Vagina (tissue), 2 donors: ENCODE measurements around the gene TP53TG5. TPM values are rescaled to one million over a fixed set of nuclear protein-coding genes. Genes with fewer than 3 reads are reported as not detected.

Experiments used
- DNase-seq, 2 donors: peaks; one replicate each; pipeline ENCODE4 v3.0.0-alpha.2; 2017; ENCODE audit errors: extremely low spot score in 2 of 2
- H3K27ac ChIP-seq: fragments of 200-600 bp; sonication (generic); one replicate; pipeline ENCODE4 v1.5.1; 2019
- H3K27me3 ChIP-seq: fragments of 200-600 bp; sonication (generic); one replicate; pipeline ENCODE4 v1.5.1; 2019
- H3K36me3 ChIP-seq, 2 donors: fragments of 200-600 bp; sonication (generic); one replicate each; pipeline ENCODE4 v1.5.1; 2017 to 2019
- H3K4me1 ChIP-seq: fragments of 200-600 bp; sonication (generic); one replicate; pipeline ENCODE4 v1.5.1; 2019
- H3K4me3 ChIP-seq, 2 donors: fragments of 200-600 bp; sonication (generic); 1 replicate in 1 of 2; 2 replicates in 1 of 2; pipeline ENCODE4 v1.5.1; 2016 to 2019
- H3K9me3 ChIP-seq: fragments of 200-600 bp; sonication (generic); one replicate; pipeline ENCODE4 v1.5.1; 2019
- CTCF ChIP-seq, 3 experiments: fragments of 450-650 bp in 2 of 3; fragments of 200-600 bp in 1 of 3; sonication (generic) in 1 of 3; IDR thresholded peaks; one replicate each; pipeline ENCODE4 v1.5.1; 2017 to 2019; ENCODE audit warnings: antibody characterized with exemption in 3 of 3, mild to moderate bottlenecking in 2 of 3, moderate library complexity in 2 of 3
- POLR2A ChIP-seq, 2 donors: fragments of 450-650 bp; IDR thresholded peaks; one replicate each; pipeline ENCODE4 v1.6.1; 2017; ENCODE audit warnings: antibody characterized with exemption in 2 of 2, mild to moderate bottlenecking in 2 of 2, moderate library complexity in 2 of 2
- POLR2AphosphoS5 ChIP-seq, 2 donors: sonication (generic); formaldehyde crosslinking; IDR thresholded peaks; one replicate each; pipeline ENCODE4 v1.9.0; 2017; ENCODE audit warnings: antibody characterized with exemption in 2 of 2, mild to moderate bottlenecking in 2 of 2, low read depth in 1 of 2; ENCODE audit not compliant: insufficient read depth in 1 of 2
- intact Hi-C: fragments of 100-400 bp; cut with DNase I; formaldehyde crosslinking; loops from one replicate; pipeline ENCODE4 v1.15.1; 2023
- total RNA-seq: library from RNA; depleted of rRNA; stranded (reverse); fragments of >200 nt; gene quantifications from one replicate; pipeline ENCODE4 v1.2.3, GENCODE V29; 2016

Gene TP53TG5
- total RNA-seq, 1 donor from 2014 or later: not detected

- TF ChIP-seq POLR2AphosphoS5 (IDR thresholded peaks at IDR 0.05; ENCODE audit: insufficient read depth in 1 of 2, low read depth in 1 of 2): no peak
- TF ChIP-seq CTCF (IDR thresholded peaks at IDR 0.05): no peak
- TF ChIP-seq POLR2A (IDR thresholded peaks at IDR 0.05): no peak
- DNase-seq: no peak
- intact Hi-C loops: no loop called here
- Histone ChIP-seq H3K4me3 (no peak overlapping the region), H3K27ac (peak overlapping the region; percentile 81), H3K36me3 (peaks cover 0 to 11% of the 10 kb centered on the region in 2 donors), H3K4me1 (peaks cover 68% of the 10 kb centered on the region), H3K27me3 (no peaks in the 10 kb centered on the region), H3K9me3 (no peaks in the 10 kb centered on the region)
Observed at GRCh38 chr20:45338121-45339030, 39.7 kb downstream of the TP53TG5 start.

GRCh38 chr20:45337367-45338120 lies 40.6 kb downstream of the TP53TG5 start:
- Histone ChIP-seq H3K36me3 (peaks cover 0 to 18% of the 10 kb centered on the region in 2 donors), H3K4me3 (no peak overlapping the region), H3K27me3 (no peaks in the 10 kb centered on the region), H3K4me1 (peaks cover 60% of the 10 kb centered on the region), H3K9me3 (no peaks in the 10 kb centered on the region), H3K27ac (peak overlapping the region; percentile 81)
- intact Hi-C loops: no loop called here
- no peak for TF ChIP-seq CTCF (IDR thresholded peaks at IDR 0.05)
- TF ChIP-seq POLR2AphosphoS5 (IDR thresholded peaks at IDR 0.05; ENCODE audit: insufficient read depth in 1 of 2, low read depth in 1 of 2): peak in 1 of 2 donors; percentile 63
- TF ChIP-seq POLR2A (IDR thresholded peaks at IDR 0.05): no peak
- DNase-seq: no peak

GRCh38 chr20:45336530-45337366 lies 41.4 kb downstream of the TP53TG5 start:
- no peaks in the 10 kb centered on the region for H3K27me3 ChIP-seq
- H3K4me3 ChIP-seq: no peak overlapping the region
- H3K4me1 ChIP-seq: peaks cover 52% of the 10 kb centered on the region
- peak overlapping the region; percentile 81 for H3K27ac ChIP-seq
- no peaks in the 10 kb centered on the region for H3K9me3 ChIP-seq
- DNase-seq: no peak
- intact Hi-C loops: no loop called here
- TF ChIP-seq CTCF (IDR thresholded peaks at IDR 0.05): no peak
- TF ChIP-seq POLR2AphosphoS5 (IDR thresholded peaks at IDR 0.05; ENCODE audit: insufficient read depth in 1 of 2, low read depth in 1 of 2): peak; percentile 52 to 74
- H3K36me3 ChIP-seq: peaks cover 0 to 25% of the 10 kb centered on the region in 2 donors

GRCh38 chr20:45330476-45330875 lies 47.6 kb downstream of the TP53TG5 start:
- H3K4me3 ChIP-seq: no peak overlapping the region
- intact Hi-C loops: no loop called here
- H3K27ac ChIP-seq: no peak overlapping the region
- no peak for TF ChIP-seq POLR2AphosphoS5 (IDR thresholded peaks at IDR 0.05; ENCODE audit: insufficient read depth in 1 of 2, low read depth in 1 of 2)
- no peak for TF ChIP-seq POLR2A (IDR thresholded peaks at IDR 0.05)
- no peak for TF ChIP-seq CTCF (IDR thresholded peaks at IDR 0.05)
- H3K36me3 ChIP-seq: peaks cover 3 to 71% of the 10 kb centered on the region in 2 donors
- peaks cover under 1% of the 10 kb centered on the region for H3K4me1 ChIP-seq
- no peak for DNase-seq
- H3K27me3 ChIP-seq: no peaks in the 10 kb centered on the region
- no peaks in the 10 kb centered on the region for H3K9me3 ChIP-seq
